Stimulated activated naive CD8-positive, alpha-beta T cell treated with anti-CD3 and anti-CD28 coated beads, Interleukin-15, amount 100 ng/mL, for 72 hours (primary cell): Measurements from ENCODE around the gene PARP3.

Experiments used
- ATAC-seq: fragments of 150-1000 bp; cut with Tn5 transposase; 2 replicates; pipeline ENCODE4 v1.10.0; 2021; ENCODE audit warnings: mild to moderate bottlenecking, moderate library complexity
- DNase-seq, 2 donors: peaks; one replicate each; pipeline ENCODE4 v3.0.0; 2021 to 2022
- H3K27ac Mint-ChIP-seq, 2 donors: one replicate each; pipeline ENCODE4 v1.8.0; 2022; ENCODE audit warnings: mild to moderate bottlenecking in 2 of 2, mixed read lengths in 2 of 2, moderate library complexity in 2 of 2
- H3K27me3 Mint-ChIP-seq: one replicate; pipeline ENCODE4 v1.8.0; 2022; ENCODE audit warnings: mixed read lengths
- H3K4me1 Mint-ChIP-seq: one replicate; pipeline ENCODE4 v1.8.0; 2022; ENCODE audit warnings: mild to moderate bottlenecking, mixed read lengths
- H3K4me3 Mint-ChIP-seq, 2 donors: one replicate each; pipeline ENCODE4 v1.8.0; 2022; ENCODE audit warnings: mild to moderate bottlenecking in 2 of 2, mixed read lengths in 2 of 2, moderate library complexity in 1 of 2
- H3K9me3 Mint-ChIP-seq, 2 donors: one replicate each; pipeline ENCODE4 v1.8.0; 2022; ENCODE audit warnings: mixed read lengths in 2 of 2

The PARP3 gene

GRCh38 chr3:51966922-51967383, 24.8 kb downstream of the PARP3 start:
- H3K9me3 Mint-ChIP-seq, result no peaks in the 10 kb centered on the region
- H3K4me3 Mint-ChIP-seq, result peak overlapping the region; percentile 72 to 86
- peak; percentile 66 for ATAC-seq

GRCh38 chr3:51967384-51968169, 25.4 kb downstream of the PARP3 start, which contains the start of gene PCBP4:
PCBP4 (minus strand) TSS chr3:51967454; CDS start chr3:51961240, 6,214 bp downstream.
- Mint-ChIP-seq H3K27me3 (peaks cover 21% of the 10 kb centered on the region), H3K4me3 (peak within 1 kb of the TSS; percentile 86 to 91)
- DNase-seq, result no peak

More at GRCh38 chr3:51966922-51967383, 24.8 kb downstream of the PARP3 start:
- DNase-seq, result no peak
- Mint-ChIP-seq H3K27me3 (peaks cover 21% of the 10 kb centered on the region), H3K27ac (peak overlapping the region in 1 of 2 donors; percentile 92), H3K4me1 (peaks cover 45% of the 10 kb centered on the region)

DNA sequence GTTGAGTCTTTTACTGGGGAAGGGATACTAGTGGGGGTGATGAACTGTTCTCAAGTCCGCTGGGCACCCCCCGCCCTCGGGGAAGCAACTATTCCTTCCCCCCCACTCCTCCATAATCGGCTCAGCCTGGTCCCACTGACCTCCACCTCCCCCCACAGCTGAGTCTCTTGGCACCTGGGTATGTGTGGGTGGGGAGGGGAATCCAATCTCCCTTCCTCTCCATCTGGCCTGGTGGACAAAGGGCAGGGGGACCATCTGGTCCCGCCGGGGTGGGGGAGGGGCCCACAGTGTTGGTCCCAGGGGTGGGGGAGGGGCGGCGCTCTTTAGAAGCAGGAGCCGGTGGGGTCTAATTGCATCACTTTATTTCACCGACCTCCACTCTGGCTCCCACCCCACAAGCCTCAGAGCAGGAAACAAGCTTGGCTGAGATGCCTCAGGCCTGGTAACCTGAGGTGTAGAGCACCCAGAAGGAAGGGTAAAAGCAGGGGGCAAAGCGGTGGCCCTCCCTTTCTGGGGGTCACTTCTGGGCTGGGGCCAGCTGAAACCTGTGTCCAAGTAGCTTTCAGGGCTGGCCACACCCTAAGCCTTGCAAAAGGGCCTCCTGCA, 26.1 kb downstream of the PARP3 start:
- Mint-ChIP-seq H3K4me3 (peak overlapping the region; percentile 86 to 91), H3K27ac (peak overlapping the region in 1 of 2 donors; percentile 27)
- no peak for DNase-seq

More at GRCh38 chr3:51967384-51968169, 25.4 kb downstream of the PARP3 start, which contains the start of gene PCBP4:
- Mint-ChIP-seq H3K9me3 (no peaks in the 10 kb centered on the region), H3K4me1 (peaks cover 45% of the 10 kb centered on the region), H3K27ac (peak within 1 kb of the TSS; percentile 83 to 92)
- peak; percentile 68 for ATAC-seq

DNA sequence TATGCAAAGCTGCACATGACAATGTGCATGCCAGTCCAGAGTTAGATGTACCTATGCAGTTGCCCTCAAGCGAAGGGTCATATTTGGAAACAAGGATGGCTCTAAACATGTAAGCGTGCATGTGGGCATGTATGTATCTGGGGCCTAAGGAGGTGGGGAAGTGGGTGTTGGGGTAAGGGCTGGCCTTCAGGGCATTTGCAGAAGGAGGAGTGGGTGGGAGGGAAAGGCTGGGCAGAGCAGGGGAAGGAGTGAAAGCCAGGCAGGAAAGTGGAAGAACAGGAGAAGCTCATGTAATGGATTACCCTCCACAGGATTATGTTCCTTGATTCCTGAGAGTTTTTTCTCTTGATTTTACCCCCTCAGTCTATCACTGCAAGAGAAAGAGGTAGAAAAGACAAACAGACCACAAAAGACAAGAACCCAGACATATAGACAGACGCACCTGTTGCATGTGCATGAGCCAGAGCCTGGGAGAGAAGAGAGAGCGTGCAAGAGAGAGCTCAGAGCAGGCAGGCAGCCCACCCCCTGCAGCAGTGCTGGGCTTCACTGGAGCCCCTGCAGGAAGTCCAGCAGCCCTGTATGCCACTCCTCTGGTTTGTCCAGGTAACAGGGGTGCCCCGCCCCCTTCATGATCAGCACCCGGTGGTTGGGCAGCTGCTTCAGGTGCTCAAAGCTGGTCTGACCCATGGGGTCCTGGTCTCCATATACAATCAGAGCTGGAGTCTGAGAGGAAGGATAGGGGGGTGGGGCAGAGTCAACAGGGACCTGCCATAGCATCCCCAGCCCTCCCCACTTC, 26.9 kb downstream of the PARP3 start:
- peaks cover 21% of the 10 kb centered on the region for H3K27me3 Mint-ChIP-seq
- no peak overlapping the region for H3K4me3 Mint-ChIP-seq
- DNase-seq (no peak), ATAC-seq (no peak)
- H3K9me3 Mint-ChIP-seq, result no peaks in the 10 kb centered on the region
- no peak overlapping the region for H3K27ac Mint-ChIP-seq
- peaks cover 56% of the 10 kb centered on the region for H3K4me1 Mint-ChIP-seq

More for the DNA sequence above, 26.1 kb downstream of the PARP3 start:
- no peaks in the 10 kb centered on the region for H3K9me3 Mint-ChIP-seq
- no peak for ATAC-seq
- H3K27me3 Mint-ChIP-seq, result peaks cover 21% of the 10 kb centered on the region
- H3K4me1 Mint-ChIP-seq, result peaks cover 48% of the 10 kb centered on the region

DNA sequence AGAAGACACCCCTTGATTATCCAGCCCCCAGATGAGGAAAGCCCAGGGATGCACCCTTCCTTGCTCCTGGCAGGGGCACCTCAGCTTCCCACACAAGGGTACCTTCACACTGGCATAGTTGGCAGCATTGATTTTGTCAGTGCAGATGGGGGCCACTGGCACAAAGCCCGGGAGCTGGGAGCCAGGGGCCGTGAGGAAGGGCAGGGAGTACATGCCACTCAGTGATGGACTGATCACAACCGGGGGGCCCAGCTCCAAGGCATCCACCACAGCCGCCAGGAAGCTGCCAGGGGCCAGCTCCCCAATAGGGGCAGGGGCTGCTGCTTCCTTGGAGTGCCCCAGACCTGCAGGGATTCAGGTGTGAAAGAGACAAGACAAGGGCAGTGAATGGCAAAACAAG, 27.7 kb downstream of the PARP3 start:
- DNase-seq, result no peak
- H3K4me1 Mint-ChIP-seq, result peaks cover 60% of the 10 kb centered on the region
- H3K27me3 Mint-ChIP-seq, result peaks cover 16% of the 10 kb centered on the region
- ATAC-seq, result no peak
- H3K9me3 Mint-ChIP-seq, result no peaks in the 10 kb centered on the region
- H3K4me3 Mint-ChIP-seq, result no peak overlapping the region
- H3K27ac Mint-ChIP-seq, result no peak overlapping the region

GRCh38 chr3:51970606-51971300, 28.6 kb downstream of the PARP3 start:
- ATAC-seq (no peak), DNase-seq (no peak)
- Mint-ChIP-seq H3K27ac (no peak overlapping the region), H3K4me3 (no peak overlapping the region), H3K9me3 (no peaks in the 10 kb centered on the region), H3K27me3 (peaks cover 7% of the 10 kb centered on the region), H3K4me1 (peaks cover 65% of the 10 kb centered on the region)

- Mint-ChIP-seq H3K27ac (no peak overlapping the region), H3K9me3 (no peaks in the 10 kb centered on the region), H3K4me3 (no peak overlapping the region), H3K27me3 (peaks cover under 1% of the 10 kb centered on the region), H3K4me1 (peaks cover 65% of the 10 kb centered on the region)
- no peak for ATAC-seq
- DNase-seq, result no peak
Measured at GRCh38 chr3:51971350-51971749, 29.2 kb downstream of the PARP3 start.

DNA sequence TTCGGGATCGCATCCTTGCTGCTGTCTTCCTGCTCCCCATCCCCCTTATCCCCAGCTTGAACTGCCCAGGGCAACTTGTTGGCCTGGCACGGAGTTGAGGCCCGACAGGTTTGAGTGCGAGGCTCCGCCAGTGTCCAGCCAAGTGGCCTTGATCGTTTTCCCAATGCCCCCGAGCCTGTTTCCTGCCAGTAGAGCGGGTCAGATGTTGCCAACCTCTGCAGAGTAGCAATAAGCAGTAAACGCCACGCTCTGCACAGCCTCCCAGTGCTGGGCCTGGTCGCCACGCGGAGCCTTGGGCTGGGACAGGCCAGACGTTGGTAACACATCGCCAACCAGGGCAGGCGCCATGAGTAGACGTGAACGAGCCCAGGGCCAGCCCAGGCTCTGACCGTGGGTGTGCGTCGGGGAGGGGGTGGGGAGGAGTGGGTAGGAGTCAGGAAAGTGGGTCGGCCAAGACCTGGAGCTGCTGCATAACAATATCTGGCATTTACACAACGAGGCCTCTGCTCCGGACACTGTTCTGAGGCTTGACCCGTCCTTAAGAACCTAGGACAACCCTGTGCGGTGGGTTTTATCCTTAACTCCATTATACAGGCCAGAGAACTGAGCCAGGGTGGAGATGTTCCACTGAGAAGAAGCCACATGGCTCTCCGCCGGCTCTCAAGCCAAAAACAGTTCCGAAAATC, 32.3 kb downstream of the PARP3 start:
- no peaks in the 10 kb centered on the region for H3K9me3 Mint-ChIP-seq
- no peaks in the 10 kb centered on the region for H3K27me3 Mint-ChIP-seq
- DNase-seq, result peak in 1 of 2 donors; percentile 40
- peaks cover 59% of the 10 kb centered on the region for H3K4me1 Mint-ChIP-seq
- peak; percentile 47 for ATAC-seq
- peak overlapping the region; percentile 84 to 100 for H3K4me3 Mint-ChIP-seq
- H3K27ac Mint-ChIP-seq, result peak overlapping the region; percentile 93 to 97

DNA sequence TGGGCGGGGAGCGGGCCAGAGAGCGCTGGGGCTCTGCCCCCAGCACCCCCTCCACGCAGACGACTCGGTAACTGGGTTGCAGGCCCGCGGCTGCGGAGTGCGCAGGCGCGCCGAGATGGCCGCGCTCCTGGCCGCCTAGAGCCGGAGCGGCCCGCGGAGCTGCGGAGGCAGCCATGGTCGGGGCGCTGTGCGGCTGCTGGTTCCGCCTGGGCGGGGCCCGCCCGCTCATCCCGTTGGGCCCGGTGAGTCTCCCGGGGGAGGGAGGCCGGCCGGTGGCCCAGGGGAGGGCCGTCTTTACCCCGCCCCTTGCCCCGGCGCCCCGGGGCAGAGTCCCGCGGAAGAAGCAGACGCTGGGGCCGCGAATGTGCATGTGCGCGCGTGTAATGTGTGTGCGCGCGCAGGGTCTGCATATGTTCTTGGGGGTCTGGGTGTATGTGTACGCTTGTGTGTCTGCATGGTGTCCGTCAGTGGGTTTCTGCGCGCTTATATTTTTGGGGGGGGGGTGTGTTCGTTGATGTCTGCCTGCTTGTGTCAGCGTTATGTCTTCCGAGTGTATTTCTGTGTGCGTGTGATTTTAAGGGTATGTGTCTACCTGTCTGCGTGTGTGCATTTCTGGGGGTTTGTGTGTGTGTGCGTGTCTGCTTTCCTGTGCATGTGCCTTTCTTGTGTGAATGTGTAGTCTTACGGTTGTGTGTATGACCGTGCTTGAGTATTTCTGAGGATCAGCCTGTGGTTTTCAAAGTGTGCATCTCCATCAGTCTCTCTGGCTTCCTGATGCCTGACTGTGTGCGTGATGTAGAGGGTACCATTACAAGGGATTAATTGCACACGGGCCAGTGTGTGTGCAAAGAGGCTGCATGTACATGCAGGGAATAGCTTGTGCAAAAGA, 33.0 kb downstream of the PARP3 start, which contains the start of gene ABHD14A:
TSS of gene ABHD14A (plus strand) at position 102 of the 889 bp plus-strand sequence. CDS start at position 174, 72 bp downstream.
- H3K9me3 Mint-ChIP-seq, result no peaks in the 10 kb centered on the region

DNA sequence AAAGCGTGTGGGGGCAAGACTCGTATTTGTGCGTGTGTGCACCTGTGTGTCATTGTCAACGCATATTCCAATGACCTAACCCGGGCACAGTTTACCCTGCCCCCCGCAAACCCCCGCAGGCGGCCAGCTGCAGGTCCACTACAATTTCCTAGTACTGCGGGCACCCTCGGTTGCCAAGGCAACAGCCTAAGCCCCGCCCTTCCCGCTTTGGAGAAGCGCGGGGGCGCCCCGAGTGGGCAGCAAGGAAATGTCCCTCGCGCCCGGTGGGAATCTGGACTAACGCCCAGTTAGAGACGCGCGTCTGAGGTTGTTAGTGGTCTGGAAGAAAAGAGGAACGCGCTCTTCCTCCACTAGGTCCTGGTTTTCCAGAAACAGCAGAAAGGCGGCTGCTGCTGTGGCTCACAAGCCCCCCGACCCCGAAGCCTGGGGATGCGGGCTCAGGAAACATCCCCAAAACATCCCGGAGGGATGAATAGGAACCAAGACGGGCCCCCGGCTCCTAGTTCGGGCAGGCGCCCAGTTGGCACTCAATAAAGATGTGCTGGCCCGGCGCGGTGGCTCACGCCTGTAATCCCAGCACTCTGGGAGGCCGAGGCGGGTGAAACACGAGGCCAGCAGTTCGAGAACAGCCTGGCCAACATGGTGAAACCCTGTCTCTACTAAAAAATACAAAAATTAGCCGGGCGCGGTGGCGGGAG, 33.8 kb downstream of the PARP3 start:
- DNase-seq (peak in 1 of 2 donors; percentile 40), ATAC-seq (no peak)
- Mint-ChIP-seq H3K9me3 (no peaks in the 10 kb centered on the region), H3K27ac (no peak overlapping the region), H3K4me3 (peak overlapping the region; percentile 84 to 100), H3K4me1 (peaks cover 59% of the 10 kb centered on the region), H3K27me3 (no peaks in the 10 kb centered on the region)

More for the DNA sequence above, 33.0 kb downstream of the PARP3 start, which contains the start of gene ABHD14A:
- Mint-ChIP-seq H3K27ac (peak within 1 kb of the TSS; percentile 93 to 97), H3K4me3 (peak within 1 kb of the TSS; percentile 84 to 100), H3K27me3 (no peaks in the 10 kb centered on the region), H3K4me1 (peaks cover 59% of the 10 kb centered on the region)
- peak; percentile 80 for ATAC-seq
- peak; percentile 75 to 76 for DNase-seq

GRCh38 chr3:51977446-51978142, 35.4 kb downstream of the PARP3 start:
- peaks cover 69% of the 10 kb centered on the region for H3K4me1 Mint-ChIP-seq
- peak overlapping the region; percentile 21 to 36 for H3K4me3 Mint-ChIP-seq
- H3K27me3 Mint-ChIP-seq, result no peaks in the 10 kb centered on the region
- ATAC-seq (peak; percentile 47), DNase-seq (peak in 1 of 2 donors; percentile 38)
- no peaks in the 10 kb centered on the region for H3K9me3 Mint-ChIP-seq
- H3K27ac Mint-ChIP-seq, result peak overlapping the region in 1 of 2 donors; percentile 63

GRCh38 chr3:51978143-51978502, 36.0 kb downstream of the PARP3 start:
- no peaks in the 10 kb centered on the region for H3K9me3 Mint-ChIP-seq
- no peak overlapping the region for H3K27ac Mint-ChIP-seq
- H3K4me1 Mint-ChIP-seq, result peaks cover 73% of the 10 kb centered on the region

More at GRCh38 chr3:51978143-51978502, 36.0 kb downstream of the PARP3 start:
- no peak for DNase-seq
- no peak for ATAC-seq
- Mint-ChIP-seq H3K4me3 (no peak overlapping the region), H3K27me3 (no peaks in the 10 kb centered on the region)
